Liver (tissue), 9 donors: ENCODE data around the gene DRC1. TPM values are rescaled to one million over a fixed set of nuclear protein-coding genes. Genes with fewer than 3 reads are reported as not detected.
"Not testable (repeated sequence)": the region's sequence is repeated elsewhere in the genome, so short reads cannot be mapped to it uniquely, and the experiment has no call there.

Experiments
- DNase-seq: peaks from one replicate; pipeline ENCODE4 v3.0.0-alpha.2; 2017; ENCODE audit warnings: low spot score
- H3K27ac ChIP-seq, 2 donors: one replicate each; pipeline ENCODE4 v1.7.0; 2013; ENCODE audit warnings: inconsistent platforms in 2 of 2, low read length in 2 of 2, control low read depth in 1 of 2, low read depth in 1 of 2, mild to moderate bottlenecking in 1 of 2
- H3K27me3 ChIP-seq, 4 donors: one replicate each; pipeline versions ENCODE4 v1.6.1 to v1.7.0; 2013; ENCODE audit warnings: low read length in 3 of 4, inconsistent platforms in 1 of 4, mild to moderate bottlenecking in 1 of 4, moderate library complexity in 1 of 4; ENCODE audit not compliant: control insufficient read depth in 4 of 4, insufficient read depth in 4 of 4
- H3K36me3 ChIP-seq, 4 donors: one replicate each; pipeline versions ENCODE4 v1.6.1 to v1.7.0; 2013; ENCODE audit warnings: low read length in 3 of 4, mild to moderate bottlenecking in 3 of 4, low read depth in 1 of 4, moderate library complexity in 1 of 4; ENCODE audit not compliant: control insufficient read depth in 4 of 4, insufficient read depth in 3 of 4
- H3K4me1 ChIP-seq, 4 donors: one replicate each; pipeline versions ENCODE4 v1.6.1 to v1.7.0; 2013; ENCODE audit warnings: low read length in 3 of 4, mild to moderate bottlenecking in 3 of 4, moderate library complexity in 1 of 4; ENCODE audit not compliant: control insufficient read depth in 4 of 4, insufficient read depth in 4 of 4
- H3K4me3 ChIP-seq, 3 donors: one replicate each; pipeline versions ENCODE4 v1.6.1 to v1.7.0; 2013; ENCODE audit warnings: low read length in 3 of 3, control low read depth in 1 of 3, low read depth in 1 of 3, mild to moderate bottlenecking in 1 of 3
- H3K9ac ChIP-seq, 2 donors: one replicate each; pipeline ENCODE4 v1.7.0; 2013; ENCODE audit warnings: low read length in 2 of 2, mild to moderate bottlenecking in 2 of 2, moderate library complexity in 2 of 2, control low read depth in 1 of 2, low read depth in 1 of 2
- H3K9me3 ChIP-seq, 4 donors: one replicate each; pipeline versions ENCODE4 v1.6.1 to v1.7.0; 2013; ENCODE audit warnings: low read length in 3 of 4; ENCODE audit not compliant: control insufficient read depth in 4 of 4
- EGR1 ChIP-seq, 2 donors: IDR thresholded peaks; 2 replicates each; pipeline ENCODE4 v1.6.1; 2016 to 2018; ENCODE audit warnings: antibody characterized with exemption in 2 of 2, low read depth in 2 of 2
- FOXA1 ChIP-seq: IDR thresholded peaks from 2 replicates; pipeline ENCODE4 v1.6.1; 2016; ENCODE audit warnings: antibody characterized with exemption
- FOXA2 ChIP-seq: IDR thresholded peaks from 2 replicates; pipeline ENCODE4 v1.6.1; 2016; ENCODE audit warnings: antibody characterized with exemption
- NR2F2 ChIP-seq: IDR thresholded peaks from 2 replicates; pipeline ENCODE4 v1.6.1; 2016; ENCODE audit warnings: antibody characterized with exemption
- TAF1 ChIP-seq: conservative IDR thresholded peaks from 2 replicates; pipeline ENCODE4 v1.6.1; 2016; ENCODE audit warnings: antibody characterized with exemption, mild to moderate bottlenecking
- WGBS: extraction: QIAGEN DNeasy Blood & Tissue Kit; methylation state at CpG from one replicate; pipeline ENCODE4 v1.1.7; 2013; 5-methylcytosine and 5-hydroxymethylcytosine counted together
- polyA plus RNA-seq, 2 donors: library from polyadenylated mRNA; stranded (reverse) in 1 of 2; unstranded in 1 of 2; fragments of 200-250 nt in 1 of 2; fragments of >200 nt in 1 of 2; fragmentation: Nextera tagmentation in 1 of 2; extraction: Ambion mirVana in 1 of 2; gene quantifications; one replicate each; pipeline versions ENCODE4 v1.2.1 to v1.2.3, GENCODE V29; 2013 to 2015
- total RNA-seq, 2 donors: library from RNA; depleted of rRNA; stranded (reverse); fragments of >200 nt; gene quantifications; one replicate each; pipeline ENCODE4 v1.2.3, GENCODE V29; 2014
- TF ChIP-seq, protein P1 (sequence below): IDR thresholded peaks from 2 replicates; pipeline ENCODE4 v1.6.1; 2016; ENCODE audit warnings: antibody characterized with exemption, mild to moderate bottlenecking
- TF ChIP-seq, protein P2 (sequence below): IDR thresholded peaks from 2 replicates; pipeline ENCODE4 v1.6.1; 2016; ENCODE audit warnings: antibody characterized with exemption
- TF ChIP-seq, protein P3 (sequence below): IDR thresholded peaks from 2 replicates; pipeline ENCODE4 v1.6.1; 2016; ENCODE audit warnings: antibody characterized with exemption
- TF ChIP-seq, protein P4 (sequence below): IDR thresholded peaks from 2 replicates; pipeline ENCODE4 v1.6.1; 2016; ENCODE audit warnings: antibody characterized with exemption
- donor health status: healthy.
- donor health status: healthy.
- donor health status: healthy.
- donor health status: healthy.
- donor health status: healthy.

The DRC1 gene
- total and polyA plus RNA-seq, 4 donors: 0.28 TPM; not detected in 3

DNA sequence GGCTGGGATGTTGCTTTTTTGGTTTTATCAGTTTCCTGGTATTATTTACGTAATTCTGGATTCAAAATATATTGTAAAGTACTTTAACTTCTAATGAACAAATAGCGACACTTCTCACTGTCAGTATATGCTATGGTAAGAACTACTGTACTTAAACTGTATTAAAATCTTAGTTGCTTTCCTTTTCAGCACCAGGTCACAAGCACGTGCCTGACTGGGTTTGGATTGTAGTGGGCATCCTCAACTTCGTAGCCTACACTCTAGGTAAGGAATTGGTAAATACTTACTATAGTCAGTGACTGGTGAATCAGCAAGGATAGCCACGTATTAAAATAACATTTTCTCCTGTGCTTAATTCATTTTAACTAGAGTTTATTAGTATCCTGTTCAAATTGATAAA is 34.8 kb upstream of the DRC1 start:
- H3K36me3 ChIP-seq: peaks cover 2 to 22% (median 14%) of the 10 kb centered on the region in 4 donors
- WGBS: 97% methylated on average over 5 of the region's 5 CpGs
- no peak overlapping the region for H3K4me3 ChIP-seq
- no peaks in the 10 kb centered on the region for H3K27me3 ChIP-seq
- no peaks in the 10 kb centered on the region for H3K9me3 ChIP-seq
- TF ChIP-seq, protein P1, sequence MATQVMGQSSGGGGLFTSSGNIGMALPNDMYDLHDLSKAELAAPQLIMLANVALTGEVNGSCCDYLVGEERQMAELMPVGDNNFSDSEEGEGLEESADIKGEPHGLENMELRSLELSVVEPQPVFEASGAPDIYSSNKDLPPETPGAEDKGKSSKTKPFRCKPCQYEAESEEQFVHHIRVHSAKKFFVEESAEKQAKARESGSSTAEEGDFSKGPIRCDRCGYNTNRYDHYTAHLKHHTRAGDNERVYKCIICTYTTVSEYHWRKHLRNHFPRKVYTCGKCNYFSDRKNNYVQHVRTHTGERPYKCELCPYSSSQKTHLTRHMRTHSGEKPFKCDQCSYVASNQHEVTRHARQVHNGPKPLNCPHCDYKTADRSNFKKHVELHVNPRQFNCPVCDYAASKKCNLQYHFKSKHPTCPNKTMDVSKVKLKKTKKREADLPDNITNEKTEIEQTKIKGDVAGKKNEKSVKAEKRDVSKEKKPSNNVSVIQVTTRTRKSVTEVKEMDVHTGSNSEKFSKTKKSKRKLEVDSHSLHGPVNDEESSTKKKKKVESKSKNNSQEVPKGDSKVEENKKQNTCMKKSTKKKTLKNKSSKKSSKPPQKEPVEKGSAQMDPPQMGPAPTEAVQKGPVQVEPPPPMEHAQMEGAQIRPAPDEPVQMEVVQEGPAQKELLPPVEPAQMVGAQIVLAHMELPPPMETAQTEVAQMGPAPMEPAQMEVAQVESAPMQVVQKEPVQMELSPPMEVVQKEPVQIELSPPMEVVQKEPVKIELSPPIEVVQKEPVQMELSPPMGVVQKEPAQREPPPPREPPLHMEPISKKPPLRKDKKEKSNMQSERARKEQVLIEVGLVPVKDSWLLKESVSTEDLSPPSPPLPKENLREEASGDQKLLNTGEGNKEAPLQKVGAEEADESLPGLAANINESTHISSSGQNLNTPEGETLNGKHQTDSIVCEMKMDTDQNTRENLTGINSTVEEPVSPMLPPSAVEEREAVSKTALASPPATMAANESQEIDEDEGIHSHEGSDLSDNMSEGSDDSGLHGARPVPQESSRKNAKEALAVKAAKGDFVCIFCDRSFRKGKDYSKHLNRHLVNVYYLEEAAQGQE: peak; percentile 39
- TF ChIP-seq TAF1: no peak
- no peak overlapping the region for H3K9ac ChIP-seq
- no peak overlapping the region for H3K27ac ChIP-seq
- no peak for DNase-seq
- peaks cover 0 to 10% (median 3%) of the 10 kb centered on the region in 4 donors for H3K4me1 ChIP-seq

DNA sequence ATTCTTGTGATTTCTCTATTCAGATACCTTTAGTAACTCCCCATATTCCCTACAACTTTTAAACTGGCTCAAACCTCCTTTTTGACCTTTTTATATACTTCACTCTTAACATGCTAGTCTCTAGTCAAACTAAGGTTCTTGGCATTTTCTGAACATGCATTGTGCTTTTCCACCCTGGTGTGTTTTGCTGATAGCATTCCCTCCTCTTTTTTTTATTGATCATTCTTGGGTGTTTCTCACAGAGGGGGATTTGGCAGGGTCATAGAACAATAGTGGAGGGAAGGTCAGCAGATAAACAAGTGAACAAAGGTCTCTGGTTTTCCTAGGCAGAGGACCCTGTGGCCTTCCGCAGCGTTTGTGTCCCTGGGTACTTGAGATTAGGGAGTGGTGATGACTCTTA is 32.1 kb upstream of the DRC1 start:
- H3K9me3 ChIP-seq, H3K4me1 ChIP-seq, H3K27ac ChIP-seq, DNase-seq, H3K4me3 ChIP-seq, H3K27me3 ChIP-seq, H3K9ac ChIP-seq: not testable (repeated sequence)
- 46% methylated on average over 2 of the region's 2 CpGs for WGBS
- H3K36me3 ChIP-seq: peaks cover 3 to 28% (median 21%) of the 10 kb centered on the region in 4 donors

DNA sequence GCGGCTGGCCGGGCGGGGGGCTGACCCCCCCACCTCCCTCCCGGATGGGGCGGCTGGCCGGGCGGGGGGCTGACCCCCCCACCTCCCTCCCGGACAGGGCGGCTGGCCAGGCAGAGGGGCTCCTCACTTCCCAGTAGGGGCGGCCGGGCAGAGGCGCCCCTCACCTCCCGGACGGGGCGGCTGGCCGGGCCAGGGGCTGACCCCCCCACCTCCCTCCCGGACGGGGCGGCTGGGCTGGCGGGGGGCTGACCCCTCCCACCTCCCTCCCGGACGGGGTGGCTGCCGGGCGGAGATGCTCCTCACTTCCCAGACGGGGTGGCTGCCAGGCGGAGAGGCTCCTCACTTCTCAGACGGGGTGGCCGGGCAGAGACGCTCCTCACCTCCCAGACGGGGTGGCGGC is 30.8 kb upstream of the DRC1 start:
- peaks cover 3 to 34% (median 26%) of the 10 kb centered on the region in 4 donors for H3K36me3 ChIP-seq
- 95% methylated on average over 22 of the region's 31 CpGs for WGBS

DNA sequence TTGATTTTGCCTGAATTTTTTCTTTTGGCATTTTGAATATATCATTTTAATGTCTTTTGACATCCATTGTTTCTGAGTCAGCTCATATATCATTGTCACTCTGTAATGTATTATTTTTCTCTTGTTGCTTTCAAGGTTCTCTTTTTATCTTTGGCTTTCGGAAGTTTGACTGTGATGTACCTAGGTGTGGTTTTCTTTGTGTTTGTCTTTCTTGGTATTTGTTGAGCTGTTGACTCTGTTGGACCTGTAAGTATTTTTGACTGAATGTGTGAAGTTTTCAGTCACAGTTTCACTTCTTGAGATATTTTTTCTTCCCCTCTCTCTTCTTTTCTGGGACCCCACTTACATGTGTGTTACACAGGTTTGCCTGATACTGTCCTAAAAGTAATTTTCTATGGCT is 24.9 kb upstream of the DRC1 start:
- no peaks in the 10 kb centered on the region for H3K27me3 ChIP-seq
- no peaks in the 10 kb centered on the region for H3K4me1 ChIP-seq
- H3K4me3 ChIP-seq: no peak overlapping the region
- H3K36me3 ChIP-seq: peaks cover 2 to 33% (median 19%) of the 10 kb centered on the region in 4 donors
- no peak overlapping the region for H3K27ac ChIP-seq
- no peak for DNase-seq
- H3K9ac ChIP-seq: no peak overlapping the region
- TF ChIP-seq, protein P2, sequence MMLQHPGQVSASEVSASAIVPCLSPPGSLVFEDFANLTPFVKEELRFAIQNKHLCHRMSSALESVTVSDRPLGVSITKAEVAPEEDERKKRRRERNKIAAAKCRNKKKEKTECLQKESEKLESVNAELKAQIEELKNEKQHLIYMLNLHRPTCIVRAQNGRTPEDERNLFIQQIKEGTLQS: no peak
- WGBS: 95% methylated on average over 1 of the region's 1 CpG
- no peaks in the 10 kb centered on the region for H3K9me3 ChIP-seq

More for the DNA sequence above, 30.8 kb upstream of the DRC1 start:
- not testable (repeated sequence) for H3K27ac ChIP-seq, H3K9ac ChIP-seq, H3K9me3 ChIP-seq, H3K4me3 ChIP-seq, DNase-seq, H3K4me1 ChIP-seq, H3K27me3 ChIP-seq

DNA sequence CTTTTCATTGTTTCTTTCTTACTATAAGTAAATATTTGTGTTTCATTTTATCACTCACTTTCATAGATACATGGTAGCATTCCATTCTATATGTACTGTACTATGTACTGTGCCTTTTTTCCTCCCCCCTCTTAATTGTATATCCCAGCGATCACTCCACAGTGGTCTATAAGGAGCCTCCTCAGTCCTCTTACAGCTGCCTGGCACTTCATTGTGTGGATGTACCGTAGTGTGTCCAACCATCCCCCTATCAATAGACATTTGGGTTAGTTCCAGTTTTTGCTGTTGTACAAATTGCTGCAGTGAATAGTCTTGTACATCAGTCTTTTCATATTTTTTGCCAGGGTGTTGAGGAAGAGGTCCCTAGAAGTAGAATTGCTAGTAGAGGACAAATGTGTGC is 21.4 kb upstream of the DRC1 start:
- H3K36me3 ChIP-seq: peaks cover 0 to 23% (median 10%) of the 10 kb centered on the region in 4 donors
- no peaks in the 10 kb centered on the region for H3K27me3 ChIP-seq
- no peaks in the 10 kb centered on the region for H3K9me3 ChIP-seq
- no peak overlapping the region for H3K9ac ChIP-seq
- 91% methylated on average over 2 of the region's 2 CpGs for WGBS
- H3K27ac ChIP-seq: no peak overlapping the region
- no peak overlapping the region for H3K4me3 ChIP-seq
- no peaks in the 10 kb centered on the region for H3K4me1 ChIP-seq
- no peak for DNase-seq
- TF ChIP-seq, protein P3, sequence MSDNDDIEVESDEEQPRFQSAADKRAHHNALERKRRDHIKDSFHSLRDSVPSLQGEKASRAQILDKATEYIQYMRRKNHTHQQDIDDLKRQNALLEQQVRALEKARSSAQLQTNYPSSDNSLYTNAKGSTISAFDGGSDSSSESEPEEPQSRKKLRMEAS: no peak
- TF ChIP-seq, protein P1: no peak
- TF ChIP-seq FOXA1 (no peak), NR2F2 (no peak), EGR1 (IDR thresholded peaks at IDR 0.05; ENCODE audit: low read depth in 2 of 2) (no peak), FOXA2 (no peak)
- TF ChIP-seq, protein P4, sequence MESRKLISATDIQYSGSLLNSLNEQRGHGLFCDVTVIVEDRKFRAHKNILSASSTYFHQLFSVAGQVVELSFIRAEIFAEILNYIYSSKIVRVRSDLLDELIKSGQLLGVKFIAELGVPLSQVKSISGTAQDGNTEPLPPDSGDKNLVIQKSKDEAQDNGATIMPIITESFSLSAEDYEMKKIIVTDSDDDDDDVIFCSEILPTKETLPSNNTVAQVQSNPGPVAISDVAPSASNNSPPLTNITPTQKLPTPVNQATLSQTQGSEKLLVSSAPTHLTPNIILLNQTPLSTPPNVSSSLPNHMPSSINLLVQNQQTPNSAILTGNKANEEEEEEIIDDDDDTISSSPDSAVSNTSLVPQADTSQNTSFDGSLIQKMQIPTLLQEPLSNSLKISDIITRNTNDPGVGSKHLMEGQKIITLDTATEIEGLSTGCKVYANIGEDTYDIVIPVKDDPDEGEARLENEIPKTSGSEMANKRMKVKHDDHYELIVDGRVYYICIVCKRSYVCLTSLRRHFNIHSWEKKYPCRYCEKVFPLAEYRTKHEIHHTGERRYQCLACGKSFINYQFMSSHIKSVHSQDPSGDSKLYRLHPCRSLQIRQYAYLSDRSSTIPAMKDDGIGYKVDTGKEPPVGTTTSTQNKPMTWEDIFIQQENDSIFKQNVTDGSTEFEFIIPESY: no peak
